Umbilical cord (tissue), 2 donors: ENCODE measurements around the gene KIF5A. TPM values are rescaled to one million over a fixed set of nuclear protein-coding genes. Genes with fewer than 3 reads are reported as not detected.
"Not testable (repeated sequence)": the region's sequence is repeated elsewhere in the genome, so short reads cannot be mapped to it uniquely, and the experiment has no call there.

Source experiments
- DNase-seq: peaks from one replicate; pipeline ENCODE4 v3.0.0-alpha.2; 2015; ENCODE audit warnings: low spot score
- total RNA-seq: library from RNA; depleted of rRNA; stranded (reverse); fragments of >200 nt; gene quantifications from one replicate; pipeline ENCODE4 v1.2.3, GENCODE V29; 2014; ENCODE audit warnings: low replicate concordance; ENCODE audit not compliant: insufficient read depth

The KIF5A gene
- total RNA-seq, 1 donor from 2014 or later: 2.2 TPM

DNA sequence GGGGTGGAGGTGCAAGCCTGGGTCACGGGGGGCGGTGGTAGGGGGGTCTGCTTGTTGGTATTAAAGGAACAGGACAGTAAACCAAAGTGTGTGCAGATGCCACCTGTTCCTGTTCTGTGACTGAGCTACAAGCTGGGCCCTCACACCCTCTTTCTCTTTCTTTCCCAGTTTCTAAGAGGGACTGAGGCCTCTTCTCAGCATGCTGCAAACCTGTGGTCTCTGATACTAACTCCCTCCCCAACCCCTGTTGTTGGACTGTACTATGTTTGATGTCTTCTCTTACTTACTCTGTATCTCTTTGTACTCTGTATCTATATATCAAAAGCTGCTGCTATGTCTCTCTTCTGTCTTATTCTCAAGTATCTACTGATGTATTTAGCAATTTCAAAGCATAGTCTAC lies 34.2 kb downstream of the KIF5A start:
- no peak for DNase-seq

DNA sequence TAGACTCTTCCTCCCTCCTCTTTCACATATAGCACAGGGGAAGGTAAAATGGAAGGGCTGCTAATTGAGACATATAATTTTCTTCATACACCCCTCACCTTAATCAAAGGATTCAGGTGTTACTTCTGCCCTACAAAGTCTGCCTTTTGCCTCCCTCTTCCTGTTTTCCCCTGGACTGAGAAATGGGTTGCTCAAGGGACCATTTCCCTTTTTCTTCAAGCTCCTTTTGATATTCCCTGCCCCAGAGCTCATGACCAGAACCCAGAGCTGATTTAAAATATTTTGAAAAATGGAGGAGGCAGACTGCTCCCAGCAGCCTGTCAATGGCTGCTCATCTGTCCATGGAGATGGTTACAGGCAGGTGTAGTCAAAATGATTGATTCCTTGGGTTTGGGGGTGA lies 34.8 kb downstream of the KIF5A start:
- no peak for DNase-seq

DNA sequence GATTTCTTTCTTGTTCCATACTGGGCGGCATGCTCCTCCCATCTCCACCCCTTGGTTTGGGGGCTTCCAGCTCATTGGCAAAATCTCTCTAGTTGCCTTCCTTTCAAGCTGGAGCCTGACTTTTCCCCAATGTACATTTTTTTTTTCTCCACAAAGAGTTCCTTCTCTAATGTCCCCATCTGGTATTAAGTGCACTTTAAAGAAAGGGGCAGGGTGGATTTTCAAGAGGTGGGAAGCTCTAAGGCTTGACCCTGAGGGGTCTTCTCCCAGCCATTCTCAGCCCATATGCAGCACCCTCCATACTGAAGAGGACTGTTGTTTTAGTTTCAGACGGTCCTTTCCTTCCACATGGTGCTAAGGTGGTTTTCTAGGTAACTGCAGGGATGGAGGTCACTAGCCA lies 35.3 kb downstream of the KIF5A start:
- DNase-seq: no peak

GRCh38 chr12:57586128-57586527 lies 36.3 kb downstream of the KIF5A start:
- DNase-seq: no peak

DNA sequence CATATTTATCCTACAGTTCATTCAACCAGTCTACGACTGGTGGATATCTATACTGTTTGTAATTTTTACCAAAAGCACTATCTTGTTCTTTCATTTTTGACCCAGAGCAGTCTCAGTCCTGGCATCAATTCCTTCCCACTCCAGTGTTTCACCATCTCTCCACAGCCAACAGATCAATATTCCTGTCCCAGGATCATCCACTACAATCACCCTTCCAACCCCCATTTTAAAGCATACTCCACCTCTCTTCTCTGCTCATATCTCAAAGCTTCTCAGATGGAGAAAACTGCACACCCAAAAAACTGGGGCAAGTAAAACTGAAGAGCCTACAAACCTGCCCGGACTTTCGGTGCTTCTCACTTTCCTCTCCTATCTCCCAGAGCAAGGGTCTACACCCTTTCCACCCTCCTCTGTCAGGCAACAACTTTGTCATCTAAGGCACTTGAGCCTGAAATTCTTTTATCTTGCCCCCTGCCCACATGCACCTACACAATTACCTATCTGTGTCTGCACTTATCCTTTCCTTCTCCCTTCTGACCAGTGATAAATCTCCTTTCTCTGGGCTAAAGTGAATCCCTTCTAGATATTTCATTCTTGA lies 37.1 kb downstream of the KIF5A start:
- no peak for DNase-seq

DNA sequence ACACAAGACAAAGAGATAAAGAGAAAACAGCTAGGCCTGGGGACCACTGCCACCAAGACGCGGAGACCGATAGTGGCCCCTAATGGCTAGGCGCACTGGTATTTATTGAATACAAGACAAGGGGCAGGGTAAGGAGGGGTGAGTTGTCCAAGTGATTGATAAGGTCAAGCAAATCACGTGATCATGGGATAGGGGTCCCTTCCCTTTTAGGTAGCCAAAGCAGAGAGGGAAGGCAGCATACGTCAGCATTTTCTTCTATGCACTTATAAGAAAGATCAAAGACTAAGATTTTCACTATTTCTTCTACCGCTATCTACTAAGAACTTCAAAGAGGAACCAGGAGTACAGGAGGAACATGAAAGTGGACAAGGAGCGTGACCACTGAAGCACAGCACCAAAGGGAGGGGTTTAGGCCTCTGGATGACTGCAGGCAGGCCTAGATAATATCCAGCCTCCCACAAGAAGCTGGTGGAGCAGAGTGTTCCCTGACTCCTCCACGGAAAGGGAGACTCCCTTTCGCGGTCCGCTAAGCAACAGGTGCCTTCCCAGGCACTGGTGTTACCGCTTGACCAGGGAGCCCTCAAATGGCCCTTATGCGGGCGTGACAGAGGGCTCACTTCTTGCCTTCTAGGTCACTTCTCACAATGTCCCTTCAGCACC lies 39.2 kb downstream of the KIF5A start:
- DNase-seq: not testable (repeated sequence)

- DNase-seq: no peak
Measured at GRCh38 chr12:57590479-57590863, 40.6 kb downstream of the KIF5A start.

GRCh38 chr12:57590864-57591781 lies 41.3 kb downstream of the KIF5A start, which contains the start of gene PIP4K2C:
PIP4K2C (plus strand) TSS chr12:57591192; CDS start chr12:57591290, 98 bp downstream.
- peak; percentile 78 for DNase-seq

GRCh38 chr12:57591782-57592325 lies 42.0 kb downstream of the KIF5A start:
- DNase-seq: no peak

DNA sequence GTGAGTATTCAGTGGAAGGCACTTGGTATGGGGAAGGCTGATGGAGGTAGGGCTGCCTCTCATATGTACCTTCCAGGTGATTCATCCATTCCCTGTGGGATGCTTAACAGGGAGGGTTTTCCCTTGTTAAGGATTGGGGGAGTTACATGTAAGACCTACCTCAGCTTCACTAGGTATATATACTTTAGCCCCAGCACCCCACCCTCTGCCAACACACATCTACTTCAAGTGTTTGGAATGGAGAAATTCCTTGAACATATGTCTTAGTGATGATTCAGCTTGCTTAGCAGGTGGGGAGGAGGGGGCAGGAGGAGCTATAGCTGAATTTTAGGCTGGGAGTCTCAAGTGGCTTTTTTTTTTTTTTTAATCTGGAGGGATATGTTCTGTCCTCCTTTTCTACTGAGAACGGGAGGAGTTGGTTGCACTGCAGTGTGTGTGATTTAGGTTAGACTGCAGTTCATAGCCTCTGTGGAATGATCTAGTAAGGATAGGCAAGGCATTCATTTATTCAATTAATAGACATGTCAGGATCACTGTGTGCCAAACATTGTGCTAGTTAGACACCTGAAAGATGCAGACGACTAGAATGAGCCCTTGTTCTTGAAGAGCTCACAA lies 42.8 kb downstream of the KIF5A start:
- DNase-seq: no peak

DNA sequence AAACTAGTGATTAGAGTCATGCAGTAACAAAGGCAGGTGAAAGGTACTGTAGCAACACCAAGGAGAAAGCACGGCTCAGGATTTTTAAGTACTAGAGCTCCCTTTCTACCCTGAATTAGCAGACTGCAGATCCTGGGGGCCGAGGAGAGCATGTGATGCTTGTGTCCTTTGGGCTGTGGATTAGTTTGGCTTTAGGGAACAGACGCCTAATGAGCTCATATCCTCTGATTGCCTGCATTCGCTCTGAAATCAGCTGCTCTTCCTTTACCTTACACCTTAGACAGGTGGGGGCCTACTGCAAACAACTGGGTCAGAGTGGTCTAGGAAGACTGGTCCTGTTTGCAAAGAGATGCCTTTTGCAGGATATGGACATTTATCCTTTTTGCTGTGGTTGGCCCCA lies 43.3 kb downstream of the KIF5A start:
- DNase-seq: no peak

GRCh38 chr12:57600395-57600794 lies 50.6 kb downstream of the KIF5A start:
- no peak for DNase-seq

DNA sequence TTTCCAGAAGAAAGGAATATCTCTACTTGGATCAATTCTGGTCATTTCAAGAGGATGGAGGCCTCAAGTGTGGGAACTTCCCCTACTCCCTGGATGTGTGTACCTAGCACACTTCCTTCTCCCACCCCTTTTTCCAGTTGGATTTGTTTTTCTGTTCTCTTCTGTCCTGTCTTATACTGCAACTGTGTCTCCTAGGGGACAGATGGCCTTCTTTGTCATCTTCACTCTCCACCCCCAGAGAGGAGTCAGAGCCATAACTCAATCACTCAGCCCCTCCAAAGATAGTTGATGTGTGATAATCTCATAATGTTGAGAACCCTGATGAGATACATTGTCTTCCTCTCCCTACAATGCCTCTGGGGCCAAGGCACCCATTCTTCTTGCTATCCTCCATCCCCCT lies 52.7 kb downstream of the KIF5A start:
- no peak for DNase-seq

- DNase-seq: no peak
Measured at GRCh38 chr12:57603324-57603723, 53.5 kb downstream of the KIF5A start.

DNA sequence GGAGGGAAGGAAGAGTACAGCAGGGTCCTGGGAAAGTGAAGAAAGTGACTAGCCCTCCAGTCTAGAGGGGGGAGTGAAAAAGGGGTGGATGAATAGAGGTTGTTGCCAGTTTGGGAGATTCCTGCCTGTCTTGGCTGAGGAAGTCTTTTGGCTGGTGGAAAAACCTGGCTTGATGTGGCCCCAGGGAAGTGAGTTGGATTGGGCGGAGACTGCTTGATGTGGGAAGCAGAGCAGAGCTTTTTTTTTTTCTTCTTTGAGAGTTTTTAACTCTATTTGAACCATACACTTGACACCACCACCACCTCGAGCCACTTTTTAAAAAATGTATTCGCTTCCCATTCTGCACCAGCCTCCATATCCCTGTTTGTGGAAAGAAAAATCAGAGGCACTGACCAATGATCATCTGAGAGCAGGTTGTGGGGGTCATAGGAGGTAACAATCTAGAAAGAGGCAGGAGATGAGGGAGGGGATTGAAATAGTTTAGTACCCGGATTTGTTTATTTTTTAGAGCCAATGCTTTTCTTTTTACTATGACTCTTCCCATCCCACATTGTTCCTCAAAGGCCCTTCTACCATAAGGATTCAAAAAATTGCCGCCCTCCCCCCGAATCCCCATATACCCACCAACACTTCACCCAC lies 54.1 kb downstream of the KIF5A start:
- DNase-seq: peak; percentile 90

GRCh38 chr12:57604454-57604991 lies 54.7 kb downstream of the KIF5A start, which contains the start of gene DTX3:
DTX3 (plus strand) TSS chr12:57604824; CDS start chr12:57606518, 1,694 bp downstream.
- DNase-seq: peak; percentile 64

DNA sequence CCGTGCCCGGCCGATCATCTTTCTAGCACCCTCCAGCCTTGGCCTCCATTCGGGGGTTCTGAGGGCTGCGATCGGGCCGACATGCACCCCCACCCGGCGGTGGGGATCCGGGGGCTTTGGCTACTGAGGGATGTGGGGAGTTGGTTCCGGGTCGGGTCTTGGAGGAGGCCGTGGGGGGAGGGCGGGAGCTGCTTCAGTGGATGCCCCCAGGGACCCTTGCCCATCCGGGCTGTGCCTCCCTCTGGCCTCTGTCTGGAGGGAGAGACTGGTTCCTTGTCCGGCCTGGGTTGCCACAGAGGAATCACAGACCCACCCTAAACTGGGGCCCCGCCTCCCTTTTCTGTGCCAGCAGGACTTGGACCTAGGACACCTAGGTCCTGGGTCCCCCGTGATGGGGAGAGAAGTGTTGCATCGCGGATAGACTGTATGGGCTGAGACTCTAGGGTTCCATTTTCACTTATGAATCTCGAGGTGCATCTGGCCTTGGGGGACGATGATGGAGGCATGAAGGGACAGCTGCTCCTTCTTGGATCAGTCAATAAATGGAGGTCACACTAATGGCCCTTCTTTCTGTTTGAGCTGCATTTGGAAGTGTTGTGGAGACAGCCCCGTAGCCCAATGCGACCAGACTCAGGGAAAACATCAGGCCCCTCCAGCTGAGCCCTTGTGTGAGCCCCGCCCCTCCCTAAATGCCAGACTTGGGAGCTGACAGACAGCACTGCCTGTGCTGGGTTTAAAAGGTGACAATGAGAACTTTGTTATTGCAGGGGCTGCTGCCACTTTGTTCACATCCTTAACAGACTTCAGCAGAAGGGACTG lies 55.4 kb downstream of the KIF5A start:
- peak; percentile 50 for DNase-seq

DNA sequence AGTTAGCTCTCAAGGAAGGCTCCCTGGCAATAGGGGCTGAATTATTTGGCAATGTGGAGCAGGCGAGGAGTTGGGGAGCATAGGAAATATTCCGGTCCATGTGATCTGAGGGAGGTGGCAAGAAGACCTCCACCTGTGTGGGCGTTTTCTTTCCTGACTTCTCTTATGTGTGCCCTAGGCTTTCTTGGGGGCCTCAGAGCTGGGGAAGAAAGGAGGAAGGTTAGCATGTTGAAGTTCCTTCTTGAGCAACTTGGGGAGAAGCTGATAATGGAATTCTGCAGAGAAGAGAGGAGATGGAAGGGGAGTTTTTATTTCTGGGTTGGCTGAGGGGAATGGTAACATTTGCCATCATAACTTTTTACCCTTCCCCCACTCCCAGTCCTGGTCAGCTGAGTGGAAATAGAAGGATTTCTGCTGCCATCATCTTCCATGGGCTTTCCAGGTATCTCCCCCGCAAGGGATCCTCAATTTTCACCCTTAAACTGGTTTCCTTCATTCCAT lies 56.0 kb downstream of the KIF5A start:
- DNase-seq: no peak

DNA sequence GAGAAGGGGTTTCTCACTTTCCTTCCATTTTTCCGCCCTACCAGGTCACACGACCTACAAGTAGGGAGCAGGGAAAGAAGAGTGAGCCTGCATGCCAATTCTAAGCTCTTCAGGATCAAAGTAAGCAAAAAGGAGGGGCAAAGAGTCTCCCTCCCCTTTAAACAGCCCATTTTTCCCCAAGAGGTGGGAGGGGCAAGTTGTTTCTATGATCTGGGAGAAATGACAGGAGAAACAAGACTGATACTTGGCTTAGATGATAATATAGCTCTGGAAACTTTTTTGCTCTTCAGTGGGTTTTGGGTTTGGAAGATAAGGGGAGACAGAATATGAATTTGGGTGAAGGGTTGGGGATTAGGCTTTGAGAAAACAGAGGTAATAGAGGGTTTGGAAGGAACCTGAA lies 56.6 kb downstream of the KIF5A start:
- no peak for DNase-seq

- no peak for DNase-seq
Measured at GRCh38 chr12:57606821-57607220, 57.0 kb downstream of the KIF5A start.
